ENCODE measurements around the gene SOX18. TPM values are rescaled to one million over a fixed set of nuclear protein-coding genes. Genes with fewer than 3 reads are reported as not detected.

The SOX18 gene
- total and polyA plus RNA-seq, 2 of the 13 experiments (the other 11 are each of a cell fraction or from before 2014, with no cell fraction given) = 1.6 to 1.9 TPM

GRCh38 chr20:64055893-64056638 is 6.6 kb upstream of the SOX18 start (continued):
- TF ChIP-seq CREM (IDR thresholded peaks at IDR 0.05) (peak; percentile 50; the same call in 1 of the 2 replicates), CREM (CRISPR knock-in tag; IDR thresholded peaks at IDR 0.05) (no peak), ZNF629 (CRISPR knock-in tag; conservative IDR thresholded peaks at IDR 0.05) (peak; percentile 100), NAIF1 (CRISPR knock-in tag; IDR thresholded peaks at IDR 0.05; ENCODE audit: borderline replicate concordance) (no peak), CBX5 (CRISPR knock-in tag; IDR thresholded peaks at IDR 0.05; ENCODE audit: borderline replicate concordance) (peak; percentile 92), ESRRA (CRISPR knock-in tag; IDR thresholded peaks at IDR 0.05; ENCODE audit: low read depth) (peak; percentile 27; the same call in 1 of the 2 replicates), ZC3H13 (CRISPR knock-in tag; IDR thresholded peaks at IDR 0.05) (0 out of 2 replicates have a peak, but pooled peaks have one; percentile 47), ZNF567 (CRISPR knock-in tag; IDR thresholded peaks at IDR 0.05; ENCODE audit: borderline replicate concordance) (0 out of 2 replicates have a peak, but pooled peaks have one; percentile 46), ZNF543 (CRISPR knock-in tag; IDR thresholded peaks at IDR 0.05) (no peak), ZNF232 (CRISPR knock-in tag; IDR thresholded peaks at IDR 0.05; ENCODE audit: borderline replicate concordance) (peak; percentile 81; the same call in 1 of the 2 replicates), ZNF549 (CRISPR knock-in tag; IDR thresholded peaks at IDR 0.05) (no peak), ZNF782 (CRISPR knock-in tag; IDR thresholded peaks at IDR 0.05; ENCODE audit: borderline replicate concordance) (no peak; the same call in 1 of the 2 replicates), ZNF484 (CRISPR knock-in tag; IDR thresholded peaks at IDR 0.05; ENCODE audit: borderline replicate concordance, low read depth) (no peak), SMYD3 (CRISPR knock-in tag; IDR thresholded peaks at IDR 0.05) (no peak), CHD4 (IDR thresholded peaks at IDR 0.05; ENCODE audit: borderline replicate concordance, low read length) (peak; percentile 94; the same call in 1 of the 2 replicates)
- TF ChIP-seq, protein P1, sequence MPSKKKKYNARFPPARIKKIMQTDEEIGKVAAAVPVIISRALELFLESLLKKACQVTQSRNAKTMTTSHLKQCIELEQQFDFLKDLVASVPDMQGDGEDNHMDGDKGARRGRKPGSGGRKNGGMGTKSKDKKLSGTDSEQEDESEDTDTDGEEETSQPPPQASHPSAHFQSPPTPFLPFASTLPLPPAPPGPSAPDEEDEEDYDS (CRISPR knock-in tag; IDR thresholded peaks at IDR 0.05) = peak; percentile 68; the same call in 1 of the 2 replicates
- TF ChIP-seq, protein P2, sequence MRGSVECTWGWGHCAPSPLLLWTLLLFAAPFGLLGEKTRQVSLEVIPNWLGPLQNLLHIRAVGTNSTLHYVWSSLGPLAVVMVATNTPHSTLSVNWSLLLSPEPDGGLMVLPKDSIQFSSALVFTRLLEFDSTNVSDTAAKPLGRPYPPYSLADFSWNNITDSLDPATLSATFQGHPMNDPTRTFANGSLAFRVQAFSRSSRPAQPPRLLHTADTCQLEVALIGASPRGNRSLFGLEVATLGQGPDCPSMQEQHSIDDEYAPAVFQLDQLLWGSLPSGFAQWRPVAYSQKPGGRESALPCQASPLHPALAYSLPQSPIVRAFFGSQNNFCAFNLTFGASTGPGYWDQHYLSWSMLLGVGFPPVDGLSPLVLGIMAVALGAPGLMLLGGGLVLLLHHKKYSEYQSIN (CRISPR knock-in tag; IDR thresholded peaks at IDR 0.05; ENCODE audit: borderline replicate concordance) = no peak
- TF ChIP-seq, protein P3, sequence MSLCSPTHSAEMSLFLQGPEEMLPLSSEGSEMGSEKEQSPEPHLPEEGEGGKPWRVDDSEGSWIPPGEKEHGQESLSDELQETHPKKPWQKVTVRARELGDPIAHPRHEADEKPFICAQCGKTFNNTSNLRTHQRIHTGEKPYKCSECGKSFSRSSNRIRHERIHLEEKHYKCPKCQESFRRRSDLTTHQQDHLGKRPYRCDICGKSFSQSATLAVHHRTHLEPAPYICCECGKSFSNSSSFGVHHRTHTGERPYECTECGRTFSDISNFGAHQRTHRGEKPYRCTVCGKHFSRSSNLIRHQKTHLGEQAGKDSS (CRISPR knock-in tag; IDR thresholded peaks at IDR 0.05; ENCODE audit: borderline replicate concordance, low read depth) = 0 out of 2 replicates have a peak, but pooled peaks have one; percentile 15
- TF ChIP-seq, protein P4, sequence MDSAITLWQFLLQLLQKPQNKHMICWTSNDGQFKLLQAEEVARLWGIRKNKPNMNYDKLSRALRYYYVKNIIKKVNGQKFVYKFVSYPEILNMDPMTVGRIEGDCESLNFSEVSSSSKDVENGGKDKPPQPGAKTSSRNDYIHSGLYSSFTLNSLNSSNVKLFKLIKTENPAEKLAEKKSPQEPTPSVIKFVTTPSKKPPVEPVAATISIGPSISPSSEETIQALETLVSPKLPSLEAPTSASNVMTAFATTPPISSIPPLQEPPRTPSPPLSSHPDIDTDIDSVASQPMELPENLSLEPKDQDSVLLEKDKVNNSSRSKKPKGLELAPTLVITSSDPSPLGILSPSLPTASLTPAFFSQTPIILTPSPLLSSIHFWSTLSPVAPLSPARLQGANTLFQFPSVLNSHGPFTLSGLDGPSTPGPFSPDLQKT (CRISPR knock-in tag; IDR thresholded peaks at IDR 0.05; ENCODE audit: borderline replicate concordance) = peak; percentile 6; the same call in 1 of the 2 replicates
- TF ChIP-seq, protein P5, sequence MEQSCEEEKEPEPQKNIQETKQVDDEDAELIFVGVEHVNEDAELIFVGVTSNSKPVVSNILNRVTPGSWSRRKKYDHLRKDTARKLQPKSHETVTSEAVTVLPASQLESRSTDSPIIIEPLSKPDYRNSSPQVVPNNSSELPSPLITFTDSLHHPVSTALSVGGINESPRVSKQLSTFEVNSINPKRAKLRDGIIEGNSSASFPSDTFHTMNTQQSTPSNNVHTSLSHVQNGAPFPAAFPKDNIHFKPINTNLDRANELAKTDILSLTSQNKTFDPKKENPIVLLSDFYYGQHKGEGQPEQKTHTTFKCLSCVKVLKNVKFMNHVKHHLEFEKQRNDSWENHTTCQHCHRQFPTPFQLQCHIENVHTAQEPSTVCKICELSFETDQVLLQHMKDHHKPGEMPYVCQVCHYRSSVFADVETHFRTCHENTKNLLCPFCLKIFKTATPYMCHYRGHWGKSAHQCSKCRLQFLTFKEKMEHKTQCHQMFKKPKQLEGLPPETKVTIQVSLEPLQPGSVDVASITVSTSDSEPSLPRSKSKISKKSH (CRISPR knock-in tag; IDR thresholded peaks at IDR 0.05; ENCODE audit: borderline replicate concordance) = peak; percentile 26
- TF ChIP-seq, protein P6, sequence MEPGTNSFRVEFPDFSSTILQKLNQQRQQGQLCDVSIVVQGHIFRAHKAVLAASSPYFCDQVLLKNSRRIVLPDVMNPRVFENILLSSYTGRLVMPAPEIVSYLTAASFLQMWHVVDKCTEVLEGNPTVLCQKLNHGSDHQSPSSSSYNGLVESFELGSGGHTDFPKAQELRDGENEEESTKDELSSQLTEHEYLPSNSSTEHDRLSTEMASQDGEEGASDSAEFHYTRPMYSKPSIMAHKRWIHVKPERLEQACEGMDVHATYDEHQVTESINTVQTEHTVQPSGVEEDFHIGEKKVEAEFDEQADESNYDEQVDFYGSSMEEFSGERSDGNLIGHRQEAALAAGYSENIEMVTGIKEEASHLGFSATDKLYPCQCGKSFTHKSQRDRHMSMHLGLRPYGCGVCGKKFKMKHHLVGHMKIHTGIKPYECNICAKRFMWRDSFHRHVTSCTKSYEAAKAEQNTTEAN (CRISPR knock-in tag; conservative IDR thresholded peaks at IDR 0.05) = peak; percentile 72; the same call in 1 of the 2 replicates

Measured in HepG2 (cell line).